GM23248 (cell line): ENCODE results near the gene CAMK1D.

Source experiments
- EZH2 ChIP-seq: fragments of 200-600 bp; sonication (generic); IDR thresholded peaks from 2 replicates; pipeline ENCODE4 v1.6.1; 2018; ENCODE audit warnings: antibody characterized with exemption, mild to moderate bottlenecking; ENCODE audit not compliant: insufficient read depth, poor library complexity, severe bottlenecking
- EZH2phosphoT487 ChIP-seq: fragments of 200-600 bp; sonication (generic); IDR thresholded peaks from 2 replicates; pipeline ENCODE4 v1.6.1; 2018; ENCODE audit warnings: antibody characterized with exemption, moderate library complexity, mild to moderate bottlenecking, low read depth; ENCODE audit not compliant: insufficient read depth

GRCh38 chr10:12391206-12391605 is 41.9 kb downstream of the CAMK1D start:
- TF ChIP-seq EZH2 (no peak), EZH2phosphoT487 (no peak)
